Measurements from ENCODE around the gene SCNN1A. TPM values are rescaled to one million over a fixed set of nuclear protein-coding genes. Genes with fewer than 3 reads are reported as not detected.

Gene SCNN1A
- total RNA-seq, 1 experiment from 2014 or later = 118 TPM

- H3K36me3 ChIP-seq (ENCODE audit: control insufficient read depth in 1 of 2, insufficient read depth in 2 of 2, low read length in 2 of 2) = no peaks in the 10 kb centered on the region
- no peaks in the 10 kb centered on the region for H3K9me2 ChIP-seq (ENCODE audit: insufficient read depth)
- no peak overlapping the region for H2AFZ ChIP-seq (ENCODE audit: low read depth, low read length, poor library complexity, severe bottlenecking)
- H3K9me3 ChIP-seq (ENCODE audit: control insufficient read depth in 1 of 2, insufficient read depth in 1 of 2, low read depth in 1 of 2, low read length in 2 of 2) = no peaks in the 10 kb centered on the region
- no peaks in the 10 kb centered on the region for H3K27me3 ChIP-seq (ENCODE audit: insufficient read depth, low read length)
- TF ChIP-seq MAX (IDR thresholded peaks at IDR 0.05) = no peak
- no peak for TF ChIP-seq ZBTB33 (IDR thresholded peaks at IDR 0.05; ENCODE audit: extremely low read depth, insufficient replicate concordance, low read length)
- no peak for TF ChIP-seq ATF3 (IDR thresholded peaks at IDR 0.05)
- no peak for TF ChIP-seq POLR2AphosphoS5 (IDR thresholded peaks at IDR 0.05; ENCODE audit: low read depth, low read length)
- TF ChIP-seq EZH2 (IDR thresholded peaks at IDR 0.05) = no peak
- TF ChIP-seq SIN3A (IDR thresholded peaks at IDR 0.05; ENCODE audit: low read depth) = no peak
- TF ChIP-seq TCF7L2 (IDR thresholded peaks at IDR 0.05; ENCODE audit: borderline replicate concordance, extremely low read depth, insufficient read depth, insufficient read length) = no peak
- no peak for TF ChIP-seq EZH2phosphoT487 (IDR thresholded peaks at IDR 0.05; ENCODE audit: borderline replicate concordance)
- TF ChIP-seq RAD21 (IDR thresholded peaks at IDR 0.05; ENCODE audit: low read depth) = no peak
- TF ChIP-seq ELF1 (IDR thresholded peaks at IDR 0.05; ENCODE audit: borderline replicate concordance, low read depth) = no peak
- TF ChIP-seq ZNF274 (IDR thresholded peaks at IDR 0.05; ENCODE audit: low read depth, low read length) = no peak
- no peak for TF ChIP-seq EGR1 (IDR thresholded peaks at IDR 0.05; ENCODE audit: low read depth)
- no peak for TF ChIP-seq POLR2A (IDR thresholded peaks at IDR 0.05; ENCODE audit: borderline replicate concordance, extremely low read depth, insufficient read depth, insufficient read length)
- TF ChIP-seq JUND (IDR thresholded peaks at IDR 0.05) = no peak
- TF ChIP-seq FOSL1 (IDR thresholded peaks at IDR 0.05; ENCODE audit: low read depth) = no peak
- no peak for TF ChIP-seq CEBPB (IDR thresholded peaks at IDR 0.05; ENCODE audit: low read depth)
- no peak for TF ChIP-seq YY1 (IDR thresholded peaks at IDR 0.05; ENCODE audit: extremely low read depth, insufficient replicate concordance, low read depth, low read length)
- H3K4me1 ChIP-seq (ENCODE audit: control insufficient read depth in 1 of 2, insufficient read depth in 2 of 2, low read length in 2 of 2) = no peaks in the 10 kb centered on the region
- ATAC-seq = no peak
- no peaks in the 10 kb centered on the region for H3K79me2 ChIP-seq (ENCODE audit: insufficient read depth, low read length)
- POLR2A ChIA-PET = interaction anchor here (0.7 kb wide), 2 partner anchors 20 to 130 kb away, joined by 3 read pairs; partner anchors contain the start of gene GAPDH
- no peak overlapping the region for H3K4me2 ChIP-seq (ENCODE audit: low read length)
- H3K27ac ChIP-seq (ENCODE audit: low read depth, low read length) = no peak overlapping the region
- no peak overlapping the region for H3K4me3 ChIP-seq (replicated peaks in 1 of 2; ENCODE audit: low read depth in 1 of 2, low read length in 2 of 2)
- RAD21 ChIA-PET (ENCODE audit: low non-redundant PET in 1 of 2, low total read pairs in 2 of 2, uncharacterized antibody in 2 of 2, unreplicated experiment in 2 of 2) = no interaction called here
- H3K9ac ChIP-seq (ENCODE audit: low read length) = no peak overlapping the region
- CTCF ChIA-PET = no interaction called here
- BruUV-seq (replicated peaks) = no TSS peak
- intact Hi-C loops (cut with micrococcal nuclease) = no loop called here
- DNase-seq (ENCODE audit: low read depth, low spot score) = no peak
- H4K20me1 ChIP-seq (ENCODE audit: insufficient read depth) = no peaks in the 10 kb centered on the region
Observed at GRCh38 chr12:6404390-6404789, 29.0 kb upstream of the SCNN1A start.
